Activated naive CD4-positive, alpha-beta T cell treated with Interleukin-2 at 50 U/mL for 16 hours (primary cell): Measurements from ENCODE around the gene MRPL40.
"Not testable (repeated sequence)": the region's sequence is repeated elsewhere in the genome, so short reads cannot be mapped to it uniquely, and the experiment has no call there.

Experiments used
- DNase-seq: peaks from one replicate; pipeline ENCODE4 v3.0.0-alpha.2; 2020

Gene MRPL40

GRCh38 chr22:19442166-19442565 is 9.8 kb downstream of the MRPL40 start:
- no peak for DNase-seq

- DNase-seq: no peak
Observed at GRCh38 chr22:19443544-19444211, 11.3 kb downstream of the MRPL40 start.

GRCh38 chr22:19445279-19445982 is 13.1 kb downstream of the MRPL40 start:
- not testable (repeated sequence) for DNase-seq

DNA sequence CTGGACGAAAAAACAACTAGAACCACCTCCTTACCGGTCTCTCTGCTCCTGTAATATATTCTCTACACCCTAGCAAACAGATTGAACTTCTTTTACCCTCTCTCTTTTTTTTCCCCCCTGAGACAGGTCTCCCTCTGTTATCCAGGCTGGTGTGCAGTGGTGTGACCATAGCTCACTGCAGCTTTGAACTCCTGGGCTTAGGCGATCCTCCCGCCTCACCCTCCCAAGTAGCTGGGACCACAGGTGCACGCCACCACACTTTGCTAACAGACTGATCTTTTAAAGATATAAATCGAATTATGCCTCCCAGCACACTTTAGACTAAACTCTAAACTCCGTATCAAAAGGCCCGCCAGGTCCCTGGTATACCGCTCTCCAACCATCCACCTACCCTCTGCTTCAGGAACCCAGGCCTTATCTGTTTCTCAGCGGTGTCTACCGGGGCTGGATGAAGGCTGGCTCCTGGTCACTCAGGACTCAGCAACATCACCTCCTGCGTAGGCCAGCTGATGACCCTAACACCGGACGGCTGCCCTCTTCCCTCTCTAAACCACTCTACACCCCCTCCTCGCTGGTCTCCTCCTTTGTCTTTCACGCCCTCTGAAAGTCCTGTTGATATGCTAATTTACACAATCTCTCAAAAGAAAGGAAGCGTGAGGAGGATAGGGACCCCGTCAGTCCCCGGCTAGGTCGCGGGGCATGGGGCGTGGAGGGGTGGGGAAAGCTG is 14.4 kb downstream of the MRPL40 start:
- DNase-seq: no peak

DNA sequence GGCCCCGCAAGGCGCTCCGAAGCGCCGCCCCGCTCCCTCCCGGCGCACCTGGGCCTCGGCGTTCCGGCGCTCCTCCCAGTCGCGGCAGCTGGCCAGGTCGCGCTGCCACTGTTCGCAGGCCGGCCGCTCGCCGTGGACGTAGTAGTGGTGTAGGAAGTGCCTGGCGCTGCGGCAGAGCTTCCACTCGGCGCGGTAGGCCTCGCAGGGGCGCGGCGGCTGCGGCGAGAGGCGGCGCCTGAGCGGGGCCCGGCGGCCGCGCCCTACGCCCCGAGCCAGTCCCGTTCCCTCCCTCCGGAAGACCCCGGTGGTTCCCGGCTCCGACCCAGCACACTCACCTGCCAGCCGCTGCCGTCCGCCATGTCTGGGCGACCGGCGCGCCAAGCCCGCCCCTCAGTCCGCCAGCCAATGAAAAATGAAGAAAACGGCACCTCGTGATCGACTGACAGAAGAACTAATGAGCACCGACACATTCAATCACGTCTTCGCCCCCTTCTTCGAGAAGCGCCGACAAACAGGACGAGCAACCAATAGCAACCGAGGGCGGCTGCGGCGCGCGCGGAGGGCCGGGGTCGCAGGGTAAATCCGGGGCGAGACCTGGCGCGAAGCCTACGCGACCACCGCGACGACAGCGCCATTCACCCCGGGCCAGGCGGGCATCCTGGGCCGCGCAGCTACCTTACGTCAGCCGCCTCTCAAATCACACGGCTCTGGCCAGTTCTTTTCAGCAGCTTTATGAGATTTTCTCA is 15.2 kb downstream of the MRPL40 start, which contains the start of gene C22orf39:
C22orf39 (minus strand) TSS at position 382 of the 746 bp plus-strand sequence; CDS start at position 359, 23 bp downstream.
- DNase-seq: peak; percentile 90

DNA sequence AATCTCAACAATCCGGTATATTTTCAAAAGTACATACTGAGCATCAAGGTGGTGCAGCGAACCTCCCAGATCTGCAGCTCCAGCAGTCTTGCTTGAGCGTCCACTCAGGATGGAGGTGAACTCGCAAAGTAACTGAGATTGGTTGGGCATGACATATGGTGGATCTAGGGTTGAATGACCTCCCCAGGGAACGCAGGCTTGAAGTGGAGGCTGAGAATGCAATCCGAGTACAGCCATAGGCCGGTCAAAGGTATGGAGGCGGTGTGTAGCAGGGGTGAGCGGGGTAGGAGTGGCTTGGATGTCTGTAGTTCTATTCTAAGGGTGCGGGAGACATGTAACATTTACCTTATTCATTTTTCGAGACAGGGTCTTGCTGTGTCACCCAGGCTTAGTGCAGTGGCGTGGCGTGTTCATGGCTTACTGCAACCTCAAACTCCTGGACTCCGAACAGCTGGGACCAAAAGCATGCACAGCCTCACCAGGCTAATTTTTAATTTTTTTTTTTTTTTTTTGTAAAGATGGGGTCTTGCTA is 15.8 kb downstream of the MRPL40 start:
- DNase-seq: peak; percentile 11

DNA sequence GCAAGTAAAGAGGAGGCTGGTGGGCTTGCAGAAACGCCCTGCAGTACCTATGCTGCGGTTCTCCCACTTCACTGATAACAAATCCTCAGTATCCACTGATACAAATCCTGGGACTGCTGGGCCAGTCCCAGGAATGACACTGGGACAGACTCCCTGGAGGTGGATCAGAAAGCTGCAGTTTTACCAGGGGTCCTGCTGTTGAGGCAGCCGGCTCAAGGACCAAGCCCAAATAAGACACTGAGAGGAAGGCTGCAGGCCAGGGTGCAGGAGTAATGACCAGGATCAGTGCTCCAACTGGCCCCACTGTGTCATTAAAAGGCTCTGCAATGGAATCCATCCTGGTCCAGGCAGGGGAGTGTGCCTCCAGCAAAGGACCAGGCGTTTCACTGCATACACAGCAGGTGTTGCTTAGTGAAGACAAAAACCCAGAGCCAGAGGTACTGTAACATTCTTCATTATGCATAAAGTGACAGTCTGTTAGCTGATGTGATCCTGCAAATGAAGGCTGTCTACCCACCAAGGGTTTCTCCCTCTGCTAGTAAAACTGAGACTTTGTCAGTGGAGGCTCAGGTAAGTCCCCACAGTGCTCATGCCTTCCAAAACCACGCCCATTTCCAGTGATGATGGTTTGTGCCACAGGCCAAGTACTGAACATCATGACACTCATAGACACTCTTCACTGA is 16.5 kb downstream of the MRPL40 start:
- DNase-seq: peak; percentile 49

DNA sequence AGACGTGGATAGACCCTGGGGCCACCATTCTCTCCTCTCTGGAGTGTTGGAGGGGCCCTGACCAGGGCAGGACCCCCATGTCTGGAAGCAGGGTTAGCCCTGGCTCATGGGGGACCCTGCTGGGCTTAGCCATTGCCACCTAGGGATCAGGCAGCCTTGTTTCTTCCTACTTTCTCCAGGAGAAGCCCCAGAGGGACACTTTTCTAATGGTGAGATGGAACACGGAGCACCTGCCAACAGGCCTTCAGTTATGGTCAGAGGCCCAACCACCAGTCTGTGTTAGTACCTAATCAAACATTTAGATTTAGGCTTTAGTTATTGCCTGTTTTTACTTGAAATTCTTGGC is 17.1 kb downstream of the MRPL40 start:
- no peak for DNase-seq

DNA sequence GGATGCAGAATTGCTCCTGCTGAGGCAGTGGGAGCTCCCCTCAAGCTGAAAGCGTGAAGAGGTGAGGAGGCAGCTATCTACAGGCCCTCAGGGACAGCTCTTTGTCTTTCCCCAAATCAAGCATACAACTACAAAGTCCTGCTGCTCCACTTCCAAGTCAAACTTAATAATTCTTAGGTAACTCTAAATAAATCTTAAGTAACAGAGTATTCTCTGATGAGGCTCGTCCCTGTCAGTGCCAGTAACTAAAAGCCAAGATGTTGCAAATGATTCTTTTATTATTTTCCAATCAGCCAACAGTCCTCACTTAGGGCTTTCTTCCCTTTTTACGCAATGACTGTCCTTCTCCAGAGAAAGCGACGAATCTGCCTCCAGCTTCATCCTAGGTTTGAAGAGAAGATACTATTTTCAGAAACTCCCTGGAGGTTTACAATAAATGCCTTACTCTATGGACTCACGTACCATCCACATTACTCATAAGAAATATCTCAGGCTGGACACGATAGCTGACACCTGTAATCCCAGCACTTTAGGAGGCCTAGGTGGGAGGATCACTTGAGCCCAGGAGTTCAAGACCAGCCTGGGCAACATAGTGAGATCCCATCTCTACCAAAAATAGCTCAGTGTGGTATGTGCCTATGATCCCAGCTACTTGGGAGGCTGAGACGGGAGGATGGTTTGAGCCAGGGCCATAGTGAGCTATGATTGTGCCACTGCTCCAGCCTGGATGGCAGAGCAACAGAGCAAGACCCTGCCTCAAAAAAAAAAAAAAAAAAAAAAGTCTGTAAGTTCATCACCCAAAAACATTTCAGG is 18.2 kb downstream of the MRPL40 start:
- no peak for DNase-seq

DNA sequence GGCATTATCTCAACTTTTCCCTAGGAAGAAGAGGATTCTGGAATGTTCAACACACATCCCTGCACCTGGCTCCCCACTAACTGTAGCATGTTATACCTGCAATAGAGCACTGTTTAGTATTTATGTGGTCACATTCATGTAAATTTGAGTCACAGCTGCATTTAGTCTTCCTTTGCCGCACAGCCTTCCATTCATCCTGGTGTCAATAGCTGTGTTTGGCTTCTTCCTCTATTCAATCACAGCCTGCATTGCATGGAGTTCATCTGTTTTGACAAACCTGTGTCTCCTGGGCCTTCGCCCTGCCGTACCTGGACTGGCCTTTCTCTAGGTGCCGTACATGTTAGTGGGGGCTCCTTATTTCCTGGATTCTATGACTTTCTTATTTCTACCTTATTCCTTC is 19.2 kb downstream of the MRPL40 start:
- no peak for DNase-seq

DNA sequence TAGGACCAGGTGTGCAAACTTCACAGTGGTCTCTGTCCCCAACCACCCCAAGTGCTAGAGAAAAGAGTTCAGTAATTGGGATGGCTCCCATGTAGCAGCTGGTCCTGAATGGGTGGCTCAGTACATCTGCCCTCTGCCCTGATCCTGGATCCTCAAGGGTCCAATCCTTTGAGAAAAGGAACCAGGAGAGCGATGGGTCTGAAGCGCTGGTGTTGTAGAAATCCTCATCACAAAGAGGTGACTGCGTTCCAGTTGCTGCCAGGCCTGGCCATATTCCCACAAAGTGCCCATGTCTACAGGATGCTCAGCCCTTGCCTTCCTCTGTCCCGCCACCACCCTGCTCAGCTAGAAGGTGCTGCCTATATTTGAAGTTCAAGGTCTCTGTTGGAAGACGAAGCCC is 21.4 kb downstream of the MRPL40 start:
- DNase-seq: no peak

- no peak for DNase-seq
Observed at GRCh38 chr22:19454156-19454555, 21.8 kb downstream of the MRPL40 start.

DNA sequence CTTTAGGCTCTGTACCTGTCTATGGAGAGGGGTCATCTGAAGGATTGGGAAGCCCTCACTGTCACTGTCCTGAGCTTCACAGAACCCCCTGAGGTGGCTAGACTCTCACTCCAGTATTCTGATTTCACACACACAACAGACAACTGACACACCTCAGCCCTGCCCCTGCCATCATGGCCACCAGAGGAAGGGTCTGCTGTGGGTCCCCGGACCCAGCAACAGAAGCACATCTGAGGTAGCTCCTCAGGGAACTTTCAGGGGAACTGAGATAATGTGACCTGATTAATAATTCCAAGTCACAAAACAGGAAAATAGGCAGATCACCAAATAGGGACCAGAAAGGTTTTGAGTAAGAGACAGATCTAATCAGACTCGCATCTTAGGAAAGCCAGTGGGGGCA is 22.7 kb downstream of the MRPL40 start:
- DNase-seq: no peak

DNA sequence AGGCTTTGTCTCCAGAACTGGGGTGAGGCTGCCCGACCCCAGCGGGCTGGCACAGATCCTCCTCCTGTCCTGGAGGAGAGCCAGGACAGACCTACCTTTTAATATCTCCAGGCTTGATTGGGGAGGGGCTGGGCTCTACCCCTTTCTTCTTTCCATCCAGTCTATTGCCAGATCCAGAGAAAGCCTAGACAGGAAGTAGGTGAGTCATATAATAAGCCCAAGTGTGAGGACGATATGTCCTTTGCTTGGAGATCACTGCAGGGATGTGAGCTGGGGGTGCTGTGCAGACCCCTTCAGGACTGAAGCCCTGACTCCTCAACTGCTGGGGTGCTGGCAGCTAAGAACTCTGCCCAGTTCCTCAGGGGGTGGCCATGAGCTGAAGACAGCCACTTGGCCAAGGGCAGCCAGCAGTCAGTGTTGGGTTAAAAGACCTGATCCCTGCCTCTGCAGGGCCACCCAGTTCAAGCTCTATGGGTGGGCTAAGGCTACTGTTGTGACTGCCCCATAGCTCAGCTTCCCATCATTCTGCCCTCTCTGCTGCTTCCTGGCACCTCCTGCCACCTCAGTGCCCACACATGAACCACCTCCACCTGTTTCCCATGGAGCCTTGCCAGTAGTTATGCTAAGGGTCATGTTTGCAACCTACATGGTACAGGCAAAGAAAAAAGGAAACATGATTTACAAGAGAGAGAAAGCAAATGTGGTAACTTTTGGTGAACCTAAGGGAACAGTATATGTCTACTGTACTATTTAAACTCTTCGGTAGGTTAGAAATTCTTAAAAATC is 23.4 kb downstream of the MRPL40 start:
- no peak for DNase-seq

DNA sequence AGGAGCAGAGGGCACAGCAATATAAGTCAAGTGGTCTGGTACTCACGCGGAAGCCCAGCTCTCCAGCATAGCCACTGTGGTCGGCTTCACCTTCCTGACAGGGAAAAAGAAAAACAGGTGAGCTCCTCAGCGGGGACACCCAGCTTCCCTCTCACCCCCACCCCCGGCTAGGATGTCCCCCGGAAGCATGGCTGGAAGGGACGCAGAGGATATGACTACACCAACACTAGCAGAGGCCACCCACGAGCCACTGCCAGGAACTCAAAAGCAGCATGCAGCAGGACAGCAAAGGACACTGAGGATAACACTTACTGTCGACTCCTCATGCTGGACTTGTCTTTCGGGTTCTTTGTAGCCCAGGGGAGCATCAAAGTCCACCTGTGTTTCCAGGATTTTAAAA is 24.2 kb downstream of the MRPL40 start:
- DNase-seq: no peak

DNA sequence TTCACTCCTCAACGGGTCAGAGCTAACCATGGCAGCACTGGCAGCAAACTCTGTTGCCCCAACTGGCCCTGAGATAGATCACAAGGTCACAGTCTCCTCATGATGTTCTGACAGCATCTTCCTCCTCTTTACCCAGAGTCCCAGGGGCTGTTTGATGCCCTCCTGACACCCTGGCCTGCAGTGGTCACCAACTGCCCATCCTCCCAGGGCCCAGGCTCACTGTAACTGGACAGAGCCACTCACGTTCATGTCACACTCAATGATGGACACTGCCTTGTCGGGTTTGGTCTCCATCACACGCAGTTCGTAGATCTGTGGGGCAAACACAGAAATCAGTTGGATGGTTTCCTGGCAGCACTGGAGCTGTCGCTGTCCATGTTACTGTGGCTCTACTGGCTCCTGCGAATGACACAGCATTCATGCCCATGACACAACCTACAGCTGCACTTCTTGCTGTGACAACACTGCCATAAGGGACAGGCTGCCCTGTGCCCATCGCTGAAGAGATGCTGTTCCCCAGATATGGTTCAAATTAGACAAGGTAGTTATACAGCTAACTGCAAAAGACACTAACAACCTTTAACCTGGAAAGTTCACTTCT is 25.6 kb downstream of the MRPL40 start:
- no peak for DNase-seq

- no peak for DNase-seq
Observed at GRCh38 chr22:19460036-19460435, 27.7 kb downstream of the MRPL40 start.

GRCh38 chr22:19461506-19461905 is 29.2 kb downstream of the MRPL40 start:
- DNase-seq: no peak

DNA sequence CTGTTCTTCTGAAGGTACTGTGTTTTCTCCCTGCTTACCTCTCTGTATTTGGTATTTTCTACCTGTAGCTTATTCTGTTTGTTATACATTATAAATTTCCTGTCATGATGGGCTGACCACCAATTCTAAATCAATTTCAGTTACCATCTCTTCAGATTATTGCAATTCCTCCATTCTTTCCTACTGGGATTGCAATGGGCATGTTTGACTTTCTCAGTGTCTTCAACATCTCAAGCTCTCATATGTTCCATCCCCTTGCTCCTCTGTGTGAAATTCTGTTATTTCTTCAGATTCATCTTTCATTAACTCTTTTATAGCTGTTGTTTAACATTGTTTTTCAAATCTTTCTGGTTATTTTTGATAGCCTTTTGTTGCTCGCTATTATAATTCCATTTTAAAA is 30.7 kb downstream of the MRPL40 start:
- DNase-seq: no peak
